Measurements from ENCODE around the gene DOK6. TPM values are rescaled to one million over a fixed set of nuclear protein-coding genes. Genes with fewer than 3 reads are reported as not detected.
"Not testable (repeated sequence)": the region's sequence is repeated elsewhere in the genome, so short reads cannot be mapped to it uniquely, and the experiment has no call there.

DOK6 gene
- polyA plus RNA-seq, 3 donors, result 0.13 to 0.79 (median 0.36) TPM

GRCh38 chr18:69648486-69648885 lies 247.8 kb downstream of the DOK6 start:
- WGBS, 3 donors, result 46 to 83% (median 76%) methylated on average over 3 of the region's 3 CpGs
- H3K27ac ChIP-seq (ENCODE audit: low read depth, low read length), result no peak overlapping the region

- no peak overlapping the region for H3K27ac ChIP-seq (ENCODE audit: low read depth, low read length)
- WGBS, 3 donors, result 56 to 74% (median 74%) methylated on average over 2 of the region's 2 CpGs
These were observed 249.0 kb downstream of the DOK6 start for GRCh38 chr18:69649684-69650083.

GRCh38 chr18:69651243-69651642 lies 250.6 kb downstream of the DOK6 start:
- no peak overlapping the region for H3K27ac ChIP-seq (ENCODE audit: low read depth, low read length)
- WGBS, 3 donors, result 95 to 96% (median 95%) methylated on average over 5 of the region's 5 CpGs

DNA sequence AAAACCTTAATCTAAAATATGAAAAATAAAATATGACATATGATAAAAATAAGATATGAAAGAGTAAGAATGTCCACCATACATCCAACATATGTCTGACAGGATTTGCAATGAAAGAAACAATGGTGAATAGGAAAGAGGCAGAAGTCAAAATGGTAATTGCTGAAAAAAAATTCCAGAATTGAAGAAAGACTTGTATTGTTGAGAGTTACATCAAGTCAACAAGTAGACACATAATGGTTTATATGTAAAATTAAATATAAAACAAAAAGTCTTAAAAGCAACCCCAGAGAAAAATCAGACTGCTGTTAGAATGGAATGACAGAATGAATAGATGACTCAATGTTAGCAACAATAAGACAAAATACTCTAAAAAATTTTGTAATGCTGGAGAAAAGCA lies 255.1 kb downstream of the DOK6 start:
- H3K27ac ChIP-seq (ENCODE audit: low read depth, low read length), result no peak overlapping the region

GRCh38 chr18:69658103-69658502 lies 257.4 kb downstream of the DOK6 start:
- H3K27ac ChIP-seq (ENCODE audit: low read depth, low read length), result no peak overlapping the region
- 86 to 92% (median 90%) methylated on average over 4 of the region's 4 CpGs for WGBS, 3 donors

DNA sequence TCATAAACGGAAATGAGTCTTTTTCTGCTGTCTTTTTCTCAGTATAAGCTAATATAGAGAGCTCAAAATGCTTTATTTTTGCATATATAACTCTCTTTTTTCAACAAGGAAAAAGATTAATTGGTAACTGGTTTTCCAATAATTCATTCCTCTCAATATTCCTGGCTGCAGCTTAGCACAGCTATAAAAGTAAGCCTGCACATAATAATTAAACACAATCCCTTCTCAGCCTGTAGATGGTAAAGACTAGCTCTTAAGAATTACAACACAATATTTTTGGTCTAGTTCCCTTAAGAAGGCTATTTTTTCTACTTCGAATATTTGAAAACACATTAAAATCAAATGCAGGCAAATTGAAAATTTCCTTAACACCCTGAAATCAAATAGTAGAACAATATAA lies 258.0 kb downstream of the DOK6 start:
- 64 to 77% (median 64%) methylated on average over 2 of the region's 2 CpGs for WGBS, 3 donors
- no peak overlapping the region for H3K27ac ChIP-seq (ENCODE audit: low read depth, low read length)

DNA sequence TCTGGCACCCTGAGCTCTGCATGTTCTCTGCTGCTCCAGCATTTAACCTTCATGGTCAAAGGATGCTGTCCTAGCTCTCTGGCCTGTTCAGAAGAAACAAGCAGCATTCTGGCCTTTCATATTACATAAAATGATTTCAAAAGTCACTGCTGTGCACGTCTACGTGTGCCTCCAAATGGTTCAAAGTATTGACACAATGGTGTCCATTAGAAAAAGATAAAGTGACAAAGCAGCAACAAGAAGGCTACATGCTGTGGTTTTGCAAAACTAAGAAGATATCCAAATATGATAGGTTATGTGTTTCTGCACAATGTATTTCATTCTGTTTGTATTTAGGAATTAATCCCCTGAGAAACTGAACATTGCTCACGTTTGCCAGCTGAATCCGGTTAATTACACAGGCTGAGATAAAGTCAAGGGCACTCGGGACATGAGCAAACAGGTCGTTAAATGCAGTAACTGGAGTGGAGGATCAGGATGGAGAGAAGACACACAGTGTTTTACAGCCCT lies 258.5 kb downstream of the DOK6 start:
- no peak overlapping the region for H3K27ac ChIP-seq (ENCODE audit: low read depth, low read length)
- WGBS, 3 donors, result 13 to 49% (median 40%) methylated on average over 6 of the region's 6 CpGs

DNA sequence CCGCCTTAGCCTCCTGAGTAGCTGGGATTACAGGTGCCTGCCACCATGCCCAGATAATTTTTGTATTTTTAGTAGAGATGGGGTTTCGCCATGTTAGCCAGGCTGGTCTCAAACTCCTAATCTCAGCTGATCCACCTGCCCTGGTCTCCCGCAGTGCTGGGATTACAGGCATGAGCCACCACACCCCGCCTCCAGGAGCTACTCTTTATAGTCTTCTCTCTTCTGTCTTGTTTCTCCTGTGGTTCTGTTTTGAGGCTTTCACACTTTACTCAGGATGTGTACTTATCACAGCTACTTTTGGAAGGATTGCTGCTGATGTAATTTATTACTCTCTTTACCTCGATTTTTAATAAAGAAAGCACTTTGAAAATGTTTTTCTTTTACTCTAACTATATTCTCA lies 261.4 kb downstream of the DOK6 start:
- H3K27ac ChIP-seq (ENCODE audit: low read depth, low read length), result not testable (repeated sequence)
- WGBS, 3 donors, result 82 to 90% (median 87%) methylated on average over 5 of the region's 5 CpGs

GRCh38 chr18:69664399-69664798 lies 263.7 kb downstream of the DOK6 start:
- no peak overlapping the region for H3K27ac ChIP-seq (ENCODE audit: low read depth, low read length)
- 53 to 71% (median 55%) methylated on average over 3 of the region's 3 CpGs for WGBS, 3 donors

GRCh38 chr18:69674292-69674877 lies 273.7 kb downstream of the DOK6 start:
- no peak overlapping the region for H3K27ac ChIP-seq (ENCODE audit: low read depth, low read length)
- WGBS, 3 donors, result 78 to 84% (median 81%) methylated on average over 2 of the region's 2 CpGs

GRCh38 chr18:69674966-69675365 lies 274.3 kb downstream of the DOK6 start:
- 89 to 95% (median 91%) methylated on average over 2 of the region's 2 CpGs for whole genome bisulfite sequencing, 3 donors
- H3K27ac ChIP-seq (ENCODE audit: low read depth, low read length), result no peak overlapping the region

DNA sequence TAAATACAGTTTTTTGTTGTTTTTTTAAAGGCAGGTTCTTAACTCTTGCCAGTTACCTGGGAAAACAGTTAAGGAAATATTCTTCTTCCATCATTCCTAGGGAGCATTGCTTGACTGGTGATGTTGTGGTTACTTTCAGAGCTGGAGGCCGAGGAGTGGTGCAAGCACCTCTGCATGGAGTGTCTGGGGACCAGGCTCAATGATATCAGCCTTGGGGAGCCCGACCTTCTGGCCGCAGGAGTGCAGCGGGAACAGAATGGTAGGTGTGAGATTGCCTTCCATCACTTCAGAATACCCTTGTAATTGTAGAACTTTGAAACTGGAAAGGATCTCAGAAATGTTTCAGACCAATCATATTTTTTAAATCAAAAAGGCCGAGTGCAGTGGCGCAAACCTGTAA lies 276.9 kb downstream of the DOK6 start:
- H3K27ac ChIP-seq (ENCODE audit: low read depth, low read length), result no peak overlapping the region
- WGBS, 3 donors, result 87 to 93% (median 91%) methylated on average over 6 of the region's 6 CpGs

DNA sequence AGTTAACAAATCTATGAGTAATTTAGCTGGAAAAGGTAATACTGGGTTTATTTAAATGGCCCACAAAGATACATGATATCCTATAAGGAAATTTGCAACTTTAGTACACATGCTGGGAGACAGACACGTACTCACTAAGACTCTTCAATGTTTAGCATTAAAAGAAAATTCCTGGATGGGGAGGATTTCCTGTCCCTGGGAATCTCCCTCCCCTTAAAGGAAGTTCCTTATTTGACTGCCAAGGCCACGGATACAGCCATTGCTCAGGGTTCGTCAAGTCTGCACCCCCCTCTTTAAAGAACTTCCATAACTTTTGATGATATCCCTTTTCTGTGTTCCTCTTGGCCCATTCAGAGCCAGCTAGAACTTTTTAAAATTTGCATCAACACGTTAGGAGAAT lies 279.4 kb downstream of the DOK6 start:
- H3K27ac ChIP-seq (ENCODE audit: low read depth, low read length), result no peak overlapping the region
- 63 to 75% (median 70%) methylated on average over 4 of the region's 4 CpGs for WGBS, 3 donors

GRCh38 chr18:69683176-69683575 lies 282.5 kb downstream of the DOK6 start:
- no peak overlapping the region for H3K27ac ChIP-seq (ENCODE audit: low read depth, low read length)
- WGBS, 3 donors, result 73 to 83% (median 79%) methylated on average over 2 of the region's 2 CpGs

GRCh38 chr18:69684789-69685188 lies 284.1 kb downstream of the DOK6 start:
- 86 to 88% (median 87%) methylated on average over 2 of the region's 2 CpGs for WGBS, 3 donors
- no peak overlapping the region for H3K27ac ChIP-seq (ENCODE audit: low read depth, low read length)

GRCh38 chr18:69686861-69687260 lies 286.2 kb downstream of the DOK6 start:
- H3K27ac ChIP-seq (ENCODE audit: low read depth, low read length), result no peak overlapping the region
- WGBS, 3 donors, result 0% methylated on average over 1 of the region's 1 CpG

DNA sequence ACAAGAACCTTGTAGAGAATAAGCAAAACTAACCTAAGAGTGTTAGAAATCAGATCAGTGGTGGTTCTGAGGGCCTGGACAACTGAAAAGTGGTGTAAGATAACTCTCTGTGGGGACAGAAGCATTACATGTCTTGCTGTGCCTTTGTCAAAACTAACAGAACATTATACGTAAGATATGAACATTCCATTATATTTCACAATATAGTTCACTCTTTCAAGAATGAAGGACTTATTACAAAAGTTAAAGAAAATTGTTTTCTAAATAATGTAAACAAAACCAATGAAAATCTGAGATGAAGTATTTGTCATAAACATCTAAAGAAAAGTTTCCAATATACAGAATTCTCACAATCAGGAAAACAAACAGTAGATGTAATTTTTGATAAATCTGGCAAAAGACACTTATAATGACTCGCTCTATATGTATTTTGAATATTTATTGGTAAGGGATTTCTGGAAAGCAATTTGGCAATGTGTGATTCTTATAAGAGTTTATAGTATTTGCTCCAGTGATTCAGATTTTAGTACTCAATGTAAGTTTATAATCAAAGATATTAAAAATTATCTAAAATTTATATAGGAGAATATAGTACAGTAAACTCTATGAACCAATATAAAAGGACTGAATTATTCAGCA lies 288.6 kb downstream of the DOK6 start:
- no peak overlapping the region for H3K27ac ChIP-seq (ENCODE audit: low read depth, low read length)
- WGBS, 3 donors, result 79 to 85% (median 79%) methylated on average over 2 of the region's 2 CpGs

GRCh38 chr18:69691008-69691760 lies 290.5 kb downstream of the DOK6 start:
- H3K27ac ChIP-seq (ENCODE audit: low read depth, low read length), result no peak overlapping the region
- 94 to 99% (median 99%) methylated on average over 5 of the region's 5 CpGs for WGBS, 3 donors

- no peak overlapping the region for H3K27ac ChIP-seq (ENCODE audit: low read depth, low read length)
These were observed 296.4 kb downstream of the DOK6 start for GRCh38 chr18:69697069-69697468.

DNA sequence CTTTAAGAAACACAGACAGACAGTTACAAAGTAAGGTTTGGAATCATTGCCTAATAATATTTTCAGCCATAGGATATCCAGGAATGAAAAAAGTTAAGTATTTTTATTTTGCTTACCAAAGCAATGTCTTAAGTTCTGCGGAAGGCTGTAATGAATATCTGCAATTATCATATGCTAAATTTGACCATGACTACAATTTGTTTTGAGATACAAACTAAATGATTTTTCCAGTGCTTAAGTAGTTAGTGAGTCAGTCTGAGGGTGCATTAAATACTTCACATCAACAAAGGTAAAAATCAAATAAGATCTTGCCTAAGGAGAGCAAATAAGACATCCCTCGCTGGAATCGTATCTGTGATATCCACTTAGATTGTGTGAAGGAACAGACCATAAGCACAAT lies 297.0 kb downstream of the DOK6 start:
- no peak overlapping the region for H3K27ac ChIP-seq (ENCODE audit: low read depth, low read length)
- 91 to 92% (median 92%) methylated on average over 3 of the region's 3 CpGs for WGBS, 3 donors
